ENCODE data around the gene VCPKMT.

Gene VCPKMT

GRCh38 chr14:50116181-50116956 lies at the start of gene VCPKMT:
Gene VCPKMT (minus strand): TSS chr14:50116572. CDS start chr14:50116552, 20 bp downstream.
- peak; percentile 69 for DNase-seq (ENCODE audit: low spot score)

GRCh38 chr14:50156111-50156510 lies 39.7 kb upstream of the VCPKMT start:
- DNase-seq (ENCODE audit: low spot score): no peak

GRCh38 chr14:50148799-50149198 lies 32.4 kb upstream of the VCPKMT start:
- DNase-seq (ENCODE audit: low spot score): no peak

GRCh38 chr14:50139192-50139591 lies 22.8 kb upstream of the VCPKMT start:
- DNase-seq (ENCODE audit: low spot score): no peak

- DNase-seq (ENCODE audit: low spot score): no peak
Observed at GRCh38 chr14:50127802-50128201, 11.4 kb upstream of the VCPKMT start.

- DNase-seq (ENCODE audit: low spot score): no peak
Observed at GRCh38 chr14:50123062-50123461, 6.7 kb upstream of the VCPKMT start.

GRCh38 chr14:50122291-50122690 lies 5.9 kb upstream of the VCPKMT start:
- DNase-seq (ENCODE audit: low spot score): no peak

- no peak for DNase-seq (ENCODE audit: low spot score)
Observed at GRCh38 chr14:50121486-50121885, 5.1 kb upstream of the VCPKMT start.

GRCh38 chr14:50117456-50117855 lies 1.1 kb upstream of the VCPKMT start:
- DNase-seq (ENCODE audit: low spot score): no peak

GRCh38 chr14:50116966-50117365 lies 594 bp upstream of the VCPKMT start:
- no peak for DNase-seq (ENCODE audit: low spot score)

- no peak for DNase-seq (ENCODE audit: low spot score)
Observed at GRCh38 chr14:50113381-50114035, 2.9 kb downstream of the VCPKMT start.

GRCh38 chr14:50110323-50111037 lies 5.9 kb downstream of the VCPKMT start:
- DNase-seq (ENCODE audit: low spot score): no peak

GRCh38 chr14:50109342-50109741 lies 7.0 kb downstream of the VCPKMT start:
- no peak for DNase-seq (ENCODE audit: low spot score)

GRCh38 chr14:50107850-50108249 lies 8.5 kb downstream of the VCPKMT start:
- no peak for DNase-seq (ENCODE audit: low spot score)

GRCh38 chr14:50106178-50106577 lies 10.2 kb downstream of the VCPKMT start:
- no peak for DNase-seq (ENCODE audit: low spot score)

- no peak for DNase-seq (ENCODE audit: low spot score)
Observed at GRCh38 chr14:50103558-50103957, 12.8 kb downstream of the VCPKMT start.

- no peak for DNase-seq (ENCODE audit: low spot score)
Observed at GRCh38 chr14:50101417-50101816, 15.0 kb downstream of the VCPKMT start.

GRCh38 chr14:50100805-50101204 lies 15.6 kb downstream of the VCPKMT start:
- DNase-seq (ENCODE audit: low spot score): no peak

- DNase-seq (ENCODE audit: low spot score): no peak
Observed at GRCh38 chr14:50099335-50099734, 17.0 kb downstream of the VCPKMT start.

- DNase-seq (ENCODE audit: low spot score): no peak
Observed at GRCh38 chr14:50095895-50096294, 20.5 kb downstream of the VCPKMT start.

- no peak for DNase-seq (ENCODE audit: low spot score)
Observed at GRCh38 chr14:50094056-50094755, 22.2 kb downstream of the VCPKMT start.

- no peak for DNase-seq (ENCODE audit: low spot score)
Observed at GRCh38 chr14:50093496-50093895, 22.9 kb downstream of the VCPKMT start.

Measured in HuH-7.5 (cell line).